Fibroblast of villous mesenchyme (primary cell): ENCODE results near the gene DYNLL1. TPM values are rescaled to one million over a fixed set of nuclear protein-coding genes. Genes with fewer than 3 reads are reported as not detected.

ENCODE experiments used
- DNase-seq: peaks from one replicate; pipeline ENCODE4 v3.0.0-alpha.2; 2010; ENCODE audit warnings: low read depth
- H3K4me3 ChIP-seq: 2 replicates; pipeline ENCODE4 v1.5.1; 2011; ENCODE audit warnings: low read depth, mild to moderate bottlenecking, low read length
- small RNA-seq: library from RNA; depleted of rRNA; stranded (forward); fragments of <200 nt; gene quantifications from one replicate; pipeline ENCODE3, GENCODE V24; 2012
- total RNA-seq: library from RNA; depleted of rRNA; stranded (reverse); fragments of >200 nt; gene quantifications from 2 replicates; pipeline ENCODE4 v1.2.3, GENCODE V29; 2012
- TF ChIP-seq, protein P1 (sequence below): IDR thresholded peaks from 2 replicates; pipeline ENCODE4 v1.5.1; 2012; ENCODE audit warnings: low read depth, mild to moderate bottlenecking, low read length; ENCODE audit not compliant: insufficient read depth

The DYNLL1 gene
- total RNA-seq, 1 donor, result 280 TPM

DNA sequence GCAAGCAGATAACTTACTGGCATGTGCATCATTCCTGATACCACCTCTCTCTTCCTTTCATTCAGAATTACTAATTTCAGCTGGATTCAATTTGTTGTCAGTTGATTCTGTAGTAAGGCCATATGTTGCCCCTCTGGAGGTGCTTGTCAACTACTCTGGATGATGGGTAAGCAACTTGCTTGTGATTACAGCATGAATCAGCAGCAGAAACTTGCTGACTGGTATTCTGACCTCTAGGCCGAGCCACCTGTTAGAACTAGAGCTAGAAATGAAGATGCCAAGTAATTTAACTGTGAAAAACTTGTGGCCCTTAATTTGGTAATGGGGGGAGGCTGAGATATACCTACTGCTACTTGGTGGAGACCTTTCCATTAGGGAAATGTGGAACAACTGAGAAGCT, 43.4 kb downstream of the DYNLL1 start:
- TF ChIP-seq, protein P1, sequence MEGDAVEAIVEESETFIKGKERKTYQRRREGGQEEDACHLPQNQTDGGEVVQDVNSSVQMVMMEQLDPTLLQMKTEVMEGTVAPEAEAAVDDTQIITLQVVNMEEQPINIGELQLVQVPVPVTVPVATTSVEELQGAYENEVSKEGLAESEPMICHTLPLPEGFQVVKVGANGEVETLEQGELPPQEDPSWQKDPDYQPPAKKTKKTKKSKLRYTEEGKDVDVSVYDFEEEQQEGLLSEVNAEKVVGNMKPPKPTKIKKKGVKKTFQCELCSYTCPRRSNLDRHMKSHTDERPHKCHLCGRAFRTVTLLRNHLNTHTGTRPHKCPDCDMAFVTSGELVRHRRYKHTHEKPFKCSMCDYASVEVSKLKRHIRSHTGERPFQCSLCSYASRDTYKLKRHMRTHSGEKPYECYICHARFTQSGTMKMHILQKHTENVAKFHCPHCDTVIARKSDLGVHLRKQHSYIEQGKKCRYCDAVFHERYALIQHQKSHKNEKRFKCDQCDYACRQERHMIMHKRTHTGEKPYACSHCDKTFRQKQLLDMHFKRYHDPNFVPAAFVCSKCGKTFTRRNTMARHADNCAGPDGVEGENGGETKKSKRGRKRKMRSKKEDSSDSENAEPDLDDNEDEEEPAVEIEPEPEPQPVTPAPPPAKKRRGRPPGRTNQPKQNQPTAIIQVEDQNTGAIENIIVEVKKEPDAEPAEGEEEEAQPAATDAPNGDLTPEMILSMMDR, result no peak
- DNase-seq, result peak; percentile 32
- H3K4me3 ChIP-seq, result no peak overlapping the region

DNA sequence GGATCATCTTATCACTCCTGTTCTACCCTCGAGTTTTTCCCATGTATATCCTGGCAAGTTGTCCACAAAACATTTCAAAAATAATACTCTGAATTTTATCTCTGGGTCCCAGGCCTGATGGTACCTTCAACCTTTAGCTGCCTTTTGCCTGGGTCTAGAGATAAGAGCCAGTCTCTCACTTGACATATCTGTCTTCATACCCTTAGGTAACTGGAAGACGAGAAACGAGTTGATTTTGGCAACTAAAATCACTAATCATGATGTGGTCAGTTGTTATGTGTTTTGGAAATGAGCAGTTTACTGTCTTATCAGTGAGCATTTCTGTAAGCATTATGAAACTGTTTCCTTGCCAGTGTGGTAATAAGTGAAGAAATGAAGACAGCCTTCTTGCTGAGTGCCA, 44.5 kb downstream of the DYNLL1 start:
- peak; percentile 88 for DNase-seq
- TF ChIP-seq, protein P1, result no peak
- no peak overlapping the region for H3K4me3 ChIP-seq

DNA sequence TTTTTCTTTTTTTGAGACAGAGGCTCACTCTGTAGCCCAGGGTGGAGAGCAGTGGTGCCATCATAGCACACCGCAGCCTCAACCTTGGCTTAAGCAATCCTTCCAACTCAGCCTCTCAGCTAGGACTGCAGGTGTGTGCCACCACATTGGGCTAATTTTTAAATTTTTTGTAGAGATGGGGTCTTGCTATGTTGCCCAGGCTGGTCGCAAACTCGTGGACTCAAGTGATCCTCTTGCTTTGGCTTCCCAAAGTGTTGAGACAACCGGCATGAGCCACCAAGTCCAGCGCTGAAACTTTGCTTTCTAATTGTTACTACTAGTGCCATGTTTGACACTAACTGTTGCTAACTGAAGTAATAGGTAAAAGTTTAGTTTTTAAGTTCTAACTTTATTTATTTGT, 46.3 kb downstream of the DYNLL1 start:
- H3K4me3 ChIP-seq, result no peak overlapping the region
- no peak for DNase-seq
- TF ChIP-seq, protein P1, result no peak

DNA sequence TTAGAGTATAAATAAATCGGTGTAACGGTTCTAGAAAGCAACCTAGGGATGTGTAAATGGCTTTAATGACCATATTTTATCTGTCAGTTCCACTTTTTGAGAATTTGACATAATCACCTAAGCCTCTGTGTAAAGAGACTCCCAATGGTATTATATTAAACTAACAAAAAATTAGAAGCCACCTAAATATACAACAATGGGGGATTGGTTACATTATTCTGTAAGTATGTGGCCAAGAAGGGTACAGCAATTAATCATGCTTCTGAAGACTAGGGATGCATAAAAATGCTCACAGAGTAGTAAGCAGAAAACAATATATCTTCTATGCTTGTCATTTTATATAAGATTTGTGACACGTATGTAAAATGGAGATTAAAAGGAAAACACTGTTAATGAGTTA, 48.8 kb downstream of the DYNLL1 start:
- TF ChIP-seq, protein P1, result no peak
- no peak for DNase-seq
- H3K4me3 ChIP-seq, result no peak overlapping the region

DNA sequence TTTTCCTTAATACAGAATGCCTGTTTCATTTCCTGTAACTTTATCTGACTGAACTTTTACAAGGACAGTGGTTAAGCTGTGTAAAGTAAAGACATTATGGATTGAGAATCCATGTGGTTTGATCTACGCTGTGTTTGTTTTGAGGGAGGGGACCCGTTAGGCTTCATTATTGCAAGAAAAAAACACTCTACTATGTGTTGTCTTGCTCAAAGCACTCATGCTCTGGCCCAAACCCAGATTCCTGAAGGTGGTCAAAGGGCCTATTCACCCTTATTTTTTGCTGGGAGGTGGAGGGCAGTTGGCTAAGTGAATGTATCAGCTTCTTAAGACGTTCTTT, 50.1 kb downstream of the DYNLL1 start:
- TF ChIP-seq, protein P1, result no peak

More for the DNA sequence above, 50.1 kb downstream of the DYNLL1 start:
- no peak overlapping the region for H3K4me3 ChIP-seq
- DNase-seq, result no peak

Small RNAs within 50 kb of the gene (small RNA-seq; reads per million reads assigned to genes)
- gene RF00019, result not detected

Other genes with a start within 250 kb of the DYNLL1 start
- gene PXN, start 230.4 kb upstream of the DYNLL1 start, total RNA-seq, result 63.0 and 67.3 TPM in 2 replicates
- under 0.01 TPM in 2 replicates for gene RNU4-2, start 204.2 kb upstream of the DYNLL1 start, total RNA-seq
- under 0.01 TPM in 2 replicates for gene RNU4-1, start 202.9 kb upstream of the DYNLL1 start, total RNA-seq
- gene SIRT4, start 193.8 kb upstream of the DYNLL1 start, total RNA-seq, result 1.3 and 1.6 TPM in 2 replicates
- not detected in 2 replicates for gene PLA2G1B, start 168.3 kb upstream of the DYNLL1 start, total RNA-seq
- not detected in 2 replicates for gene MSI1, start 126.9 kb upstream of the DYNLL1 start, total RNA-seq
- 215 and 306 TPM in 2 replicates for gene COX6A1, start 58.0 kb upstream of the DYNLL1 start, total RNA-seq
- 18.7 and 30.7 TPM in 2 replicates for gene TRIAP1, start 49.7 kb upstream of the DYNLL1 start, total RNA-seq
- 13.5 and 20.7 TPM in 2 replicates for gene GATC, start 49.7 kb upstream of the DYNLL1 start, total RNA-seq
- 148 and 192 TPM in 2 replicates for gene SRSF9, start 26.4 kb upstream of the DYNLL1 start, total RNA-seq
- 18.4 and 29.8 TPM in 2 replicates for gene COQ5, start 33.0 kb downstream of the DYNLL1 start, total RNA-seq
- gene RNF10, start 38.2 kb downstream of the DYNLL1 start, total RNA-seq, result 127 and 175 TPM in 2 replicates
- 35.8 and 40.6 TPM in 2 replicates for gene POP5, start 85.3 kb downstream of the DYNLL1 start, total RNA-seq
- not detected in 2 replicates for gene CABP1, start 144.5 kb downstream of the DYNLL1 start, total RNA-seq
- gene MLEC, start 191.0 kb downstream of the DYNLL1 start, total RNA-seq, result 126 and 224 TPM in 2 replicates
- gene UNC119B, start 214.3 kb downstream of the DYNLL1 start, total RNA-seq, result 18.7 and 25.0 TPM in 2 replicates
- gene ACADS, start 229.7 kb downstream of the DYNLL1 start, total RNA-seq, result 6.9 and 9.7 TPM in 2 replicates